Stimulated activated CD8-positive, alpha-beta memory T cell treated with anti-CD3 and anti-CD28 coated beads, Interleukin-4, amount 100 ng/mL, for 48 hours (primary cell): Measurements from ENCODE around the gene LRP11.
"Not testable (repeated sequence)": the region's sequence is repeated elsewhere in the genome, so short reads cannot be mapped to it uniquely, and the experiment has no call there.

Source experiments
- DNase-seq: peaks from one replicate; pipeline ENCODE4 v3.0.0-alpha.2; 2020

The LRP11 gene

DNA sequence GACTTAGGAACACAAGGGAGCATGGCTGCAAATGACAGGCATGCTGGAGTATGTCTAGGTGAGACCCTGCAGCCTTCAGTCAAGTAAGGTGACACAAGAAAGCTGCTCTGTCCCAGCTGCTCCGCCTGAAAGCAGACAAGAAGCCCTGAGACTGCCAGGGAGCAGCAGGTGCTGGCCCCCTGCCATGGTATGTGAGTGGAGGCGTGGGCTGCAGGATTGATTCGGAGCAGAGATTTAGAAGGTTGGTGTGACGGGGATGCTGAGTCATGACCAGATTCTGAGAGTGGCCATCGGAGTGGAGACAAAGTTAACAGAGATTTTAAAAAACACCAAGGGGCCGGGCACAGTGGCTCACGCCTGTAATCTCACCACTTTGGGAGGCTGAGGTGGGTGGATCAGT is 17.8 kb downstream of the LRP11 start:
- DNase-seq = no peak

DNA sequence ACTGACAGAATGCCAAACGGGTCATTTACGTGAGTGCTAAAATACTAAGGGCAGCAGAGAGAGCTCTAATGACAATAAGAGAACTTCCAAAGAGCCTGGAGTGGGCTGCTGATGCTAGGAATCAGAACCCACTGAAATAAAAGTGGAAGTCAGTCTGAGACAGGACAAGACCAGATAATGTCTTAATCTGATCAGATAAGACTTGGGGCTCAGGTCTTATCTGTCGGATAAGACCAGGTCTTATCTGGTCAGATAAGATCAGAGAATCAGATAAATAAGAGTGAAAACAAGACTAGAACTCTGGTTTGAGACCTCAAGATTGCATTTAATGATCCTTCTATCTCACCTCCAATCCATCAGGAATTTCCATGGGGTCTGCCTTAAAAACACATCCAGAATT is 18.6 kb downstream of the LRP11 start:
- DNase-seq = no peak

DNA sequence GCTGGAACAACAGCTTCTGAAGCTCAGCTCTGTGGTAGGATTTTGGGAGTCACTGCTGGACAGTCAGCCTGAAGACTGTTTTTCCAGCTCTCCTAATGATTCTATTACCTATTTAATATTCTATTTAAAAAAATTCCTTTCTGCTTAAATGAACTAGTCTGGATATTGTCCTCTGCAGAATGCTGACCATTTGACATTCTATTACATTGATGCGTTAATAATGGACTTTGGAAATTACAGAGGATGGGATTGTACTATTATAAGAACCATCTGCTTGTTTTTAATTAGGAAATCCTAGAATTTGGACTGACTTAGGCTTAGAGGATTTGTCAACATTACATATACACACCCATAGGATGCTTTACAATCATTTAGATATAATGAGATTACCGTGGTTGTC is 19.7 kb downstream of the LRP11 start:
- no peak for DNase-seq

DNA sequence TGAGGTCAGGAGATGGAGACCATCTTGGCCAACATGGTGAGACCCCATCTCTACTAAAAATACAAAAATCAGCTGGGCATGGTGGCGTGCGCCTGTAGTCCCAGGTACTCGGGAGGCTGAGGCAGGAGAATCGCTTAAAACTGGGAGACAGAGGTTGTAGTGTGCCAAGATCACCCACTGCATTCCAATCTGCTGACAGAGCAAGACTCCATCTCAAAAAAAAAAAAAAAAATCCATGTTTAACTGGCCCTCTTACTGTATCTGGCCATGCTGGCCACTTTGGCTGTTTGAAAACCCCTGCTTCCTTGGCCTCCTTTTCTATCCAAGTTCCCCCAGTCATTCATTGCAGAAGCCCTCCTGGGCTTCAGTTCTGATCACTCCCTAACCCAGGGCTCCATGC is 20.1 kb downstream of the LRP11 start:
- DNase-seq = not testable (repeated sequence)

DNA sequence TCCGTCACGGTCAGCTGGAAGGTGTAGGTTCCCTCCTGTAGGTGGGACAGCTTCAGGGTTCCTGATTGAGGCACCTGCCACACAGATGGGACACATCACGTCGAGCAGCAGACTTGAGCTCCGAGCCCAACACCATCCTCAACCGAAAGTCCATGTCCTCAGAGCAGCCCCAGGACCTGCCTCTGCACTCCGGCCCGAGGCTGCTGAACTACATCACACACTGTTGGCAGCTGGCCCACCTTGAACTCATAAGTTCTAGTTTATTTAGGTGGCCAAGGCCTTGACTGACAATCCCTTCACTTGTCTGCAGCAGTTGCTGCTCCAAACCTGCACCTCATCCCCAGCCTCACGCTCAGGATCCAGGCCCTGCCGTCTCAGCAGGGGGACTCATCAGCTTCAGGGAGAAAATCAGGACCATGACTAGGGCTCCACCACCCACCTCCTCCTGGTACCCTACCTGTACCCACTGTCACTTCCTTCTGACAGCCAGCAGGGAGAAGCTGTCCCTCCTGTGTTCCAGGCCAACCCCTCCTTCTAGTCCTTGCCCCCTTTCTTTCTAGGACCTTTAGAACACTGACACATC is 21.0 kb downstream of the LRP11 start:
- DNase-seq = no peak

DNA sequence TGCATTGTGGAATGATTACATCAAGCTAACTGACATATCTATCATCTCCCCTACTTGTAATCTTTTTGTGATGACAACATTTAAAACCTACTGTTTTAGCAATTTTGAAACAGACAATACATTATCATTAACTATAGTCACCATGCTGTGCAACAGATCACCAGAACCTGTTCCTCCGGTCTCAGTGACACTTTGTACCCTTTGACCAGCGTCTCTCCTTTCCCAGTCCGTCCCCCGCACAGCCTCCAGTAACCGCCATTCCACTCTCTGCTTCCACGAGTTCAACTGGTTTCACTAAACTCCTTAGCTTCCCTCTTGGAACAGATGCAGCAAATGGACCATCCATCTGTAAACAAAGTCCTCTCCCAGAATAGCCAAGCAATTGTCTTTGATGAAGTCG is 21.8 kb downstream of the LRP11 start:
- no peak for DNase-seq

DNA sequence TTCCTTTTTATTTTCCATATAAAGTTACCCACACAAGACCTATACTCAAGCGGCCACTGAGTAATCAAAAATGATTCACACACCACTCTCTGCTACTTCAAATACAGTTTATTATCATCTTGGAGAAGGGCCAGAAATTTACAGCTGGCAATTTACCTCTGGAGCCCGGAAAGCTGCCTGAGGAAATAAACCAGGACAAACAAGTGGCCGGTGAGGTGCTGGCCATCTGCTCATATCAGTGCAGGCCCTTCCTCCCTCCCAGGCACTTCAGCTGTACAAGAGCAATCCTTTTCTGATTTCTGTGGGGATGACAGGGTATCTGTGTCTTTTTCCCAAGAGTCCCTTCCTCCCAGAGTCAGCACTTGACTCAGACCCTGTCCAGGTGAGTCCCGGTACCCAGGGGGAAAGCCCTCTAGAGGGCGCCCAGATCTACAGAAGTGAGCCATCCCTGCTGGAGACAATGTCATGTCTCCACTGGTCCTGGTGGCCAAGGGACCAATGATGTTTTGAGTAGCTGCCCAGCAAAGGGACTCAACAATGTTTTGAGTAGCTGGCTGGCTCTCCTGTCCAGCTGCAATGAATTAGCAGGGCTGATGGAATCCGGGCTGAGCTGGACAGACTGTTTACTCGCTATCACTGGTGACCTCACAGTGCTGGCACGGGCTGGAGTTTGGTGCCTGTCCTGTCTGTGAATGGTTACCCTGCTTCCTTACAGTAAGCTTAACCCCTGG is 23.6 kb downstream of the LRP11 start:
- peak; percentile 74 for DNase-seq

DNA sequence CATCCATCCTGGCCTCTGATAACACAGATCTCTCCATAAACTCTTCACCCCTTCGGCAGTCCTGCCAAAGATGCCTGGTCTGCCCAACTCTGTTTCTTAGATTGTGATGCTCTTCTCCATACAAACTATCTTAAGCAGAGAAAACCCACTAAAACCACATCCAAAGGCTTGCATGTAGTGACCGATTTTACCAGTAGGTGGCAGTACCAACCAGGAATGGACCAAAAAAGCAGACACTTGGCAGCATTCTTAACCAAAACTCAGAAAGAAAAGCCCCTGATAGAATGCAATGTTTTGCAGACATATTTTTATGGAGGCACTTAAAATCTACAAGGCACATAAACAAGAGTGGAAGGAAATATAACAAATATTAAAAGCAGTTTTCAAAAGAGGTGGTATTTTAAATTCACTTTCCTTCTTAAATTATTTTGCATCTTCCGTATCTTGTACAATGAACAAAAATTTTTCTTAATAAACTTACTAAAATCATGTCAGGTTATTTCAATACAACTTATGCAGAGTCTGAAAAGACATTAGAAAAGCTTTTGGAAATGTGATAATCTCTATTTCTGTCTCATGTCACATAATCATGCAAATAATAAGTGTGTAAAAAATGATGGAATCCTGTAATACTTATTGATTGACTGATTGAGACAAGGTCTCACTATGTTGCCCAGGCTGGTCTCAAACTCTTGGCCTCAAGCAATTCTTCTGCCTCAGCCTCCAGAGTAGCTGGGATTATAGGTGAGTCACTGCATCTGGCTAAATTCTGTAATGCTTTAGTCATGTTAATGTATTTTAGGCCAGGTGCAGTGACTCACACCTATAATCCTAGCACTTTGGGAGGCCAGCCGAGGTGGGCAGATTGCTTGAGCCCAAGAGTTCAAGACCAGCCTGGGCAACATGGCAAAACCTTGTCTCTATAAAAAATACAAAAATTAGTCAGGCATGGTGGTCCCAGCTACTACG is 29.4 kb downstream of the LRP11 start:
- DNase-seq = peak; percentile 86

DNA sequence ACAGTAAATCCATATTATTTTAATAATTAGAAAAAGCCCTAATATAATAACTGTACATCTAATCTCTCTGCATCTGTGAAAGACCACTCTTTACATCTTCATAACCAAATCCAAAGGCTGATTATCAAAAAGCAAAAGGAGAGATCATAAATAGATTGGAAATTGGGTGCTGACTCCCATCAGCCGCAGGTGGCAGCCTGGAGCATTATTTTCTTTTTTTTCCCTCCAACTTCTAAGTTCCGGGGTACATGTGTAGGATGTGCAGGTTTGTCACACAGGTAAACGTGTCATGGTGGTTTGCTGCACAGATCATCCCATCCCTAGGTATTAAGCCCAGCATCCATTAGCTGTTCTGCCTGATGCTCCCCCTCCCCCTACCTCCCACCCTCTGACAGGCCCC is 30.5 kb downstream of the LRP11 start:
- DNase-seq = no peak

DNA sequence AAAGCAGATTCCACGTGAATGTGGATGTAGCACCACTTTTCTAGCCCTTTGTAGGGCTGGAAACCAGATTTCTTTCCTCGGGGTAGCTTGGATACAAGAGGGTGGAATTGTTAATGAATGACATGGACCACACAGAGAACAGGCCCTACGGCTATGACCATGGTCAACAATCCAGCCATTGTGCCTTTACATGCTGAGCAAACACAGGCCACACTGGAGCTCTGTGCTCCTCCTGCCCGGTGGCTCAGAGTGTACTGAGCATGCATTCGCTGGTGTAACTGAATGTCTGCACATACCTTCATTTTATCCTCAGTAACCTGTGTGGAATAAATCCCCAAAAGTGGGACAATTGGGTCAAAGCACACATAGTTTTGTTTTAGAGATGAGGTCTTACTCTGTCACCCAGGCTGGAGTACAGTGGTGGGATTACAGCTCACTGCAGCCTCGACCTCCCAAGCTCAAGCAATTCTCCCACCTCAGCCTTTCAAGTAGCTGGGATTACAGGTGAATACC is 32.8 kb downstream of the LRP11 start:
- DNase-seq = no peak

DNA sequence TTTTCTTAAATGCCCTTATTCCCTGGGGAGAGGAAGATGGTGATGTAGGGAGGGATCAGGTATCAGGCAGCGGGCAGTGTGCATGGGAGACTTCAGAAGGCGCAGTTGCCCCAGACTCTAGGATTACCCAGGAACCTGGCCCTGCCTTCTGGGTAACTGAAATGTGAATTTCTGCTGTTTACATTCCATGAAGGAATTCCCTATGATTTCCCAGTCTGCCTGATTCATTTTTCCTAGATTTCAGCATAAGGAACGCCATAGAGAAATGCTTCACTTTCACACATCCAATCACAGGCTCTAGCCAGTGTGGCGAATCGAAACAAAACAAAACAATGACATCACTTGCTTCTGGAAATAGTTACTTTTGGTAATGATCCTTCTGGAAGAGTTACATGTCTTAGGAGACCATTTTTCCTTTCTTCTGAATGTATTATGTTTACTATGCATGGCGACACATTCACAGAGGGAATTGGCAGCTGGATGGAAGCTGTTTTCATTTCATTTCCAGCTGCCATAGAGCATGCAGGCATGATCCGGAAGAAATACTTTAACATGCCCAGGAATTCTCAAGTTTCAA is 33.3 kb downstream of the LRP11 start:
- DNase-seq = no peak

DNA sequence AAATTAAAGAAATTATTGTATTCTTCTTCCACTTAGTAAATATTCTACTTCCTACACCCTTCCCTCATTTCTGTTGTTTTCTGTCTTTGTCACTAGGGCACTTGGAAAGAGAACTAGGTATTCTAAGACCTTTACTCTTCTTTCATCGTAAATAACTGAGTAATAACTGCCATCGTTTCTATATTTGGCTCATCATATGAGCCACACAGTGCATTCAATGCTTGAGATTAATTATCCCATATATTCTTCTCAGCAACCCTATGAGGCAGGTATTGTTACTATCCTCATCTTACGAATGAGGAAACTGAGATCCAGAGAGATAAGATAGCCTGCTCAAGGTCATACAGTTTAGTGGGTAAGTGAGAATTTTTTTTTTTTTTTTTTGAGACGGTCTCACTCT is 38.9 kb downstream of the LRP11 start:
- no peak for DNase-seq

DNA sequence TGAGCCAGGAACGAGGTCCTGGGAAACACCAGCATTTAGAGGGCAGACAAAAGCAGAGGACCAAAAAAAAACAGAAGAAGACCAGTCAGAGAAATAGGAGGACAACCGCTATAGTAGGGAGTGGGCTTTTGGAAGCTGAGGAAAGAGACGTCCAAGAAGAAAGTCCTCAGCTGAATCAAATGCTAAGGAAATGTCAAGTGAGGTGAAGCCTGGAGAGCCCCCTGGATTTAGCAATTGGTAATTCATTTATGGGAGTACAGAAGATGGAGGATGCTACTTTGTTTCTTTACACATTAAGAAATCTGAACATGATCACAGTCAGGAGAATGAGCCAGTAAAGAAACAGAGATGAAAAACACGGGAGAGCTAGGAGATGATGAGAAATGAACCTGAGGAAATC is 41.1 kb downstream of the LRP11 start:
- no peak for DNase-seq

DNA sequence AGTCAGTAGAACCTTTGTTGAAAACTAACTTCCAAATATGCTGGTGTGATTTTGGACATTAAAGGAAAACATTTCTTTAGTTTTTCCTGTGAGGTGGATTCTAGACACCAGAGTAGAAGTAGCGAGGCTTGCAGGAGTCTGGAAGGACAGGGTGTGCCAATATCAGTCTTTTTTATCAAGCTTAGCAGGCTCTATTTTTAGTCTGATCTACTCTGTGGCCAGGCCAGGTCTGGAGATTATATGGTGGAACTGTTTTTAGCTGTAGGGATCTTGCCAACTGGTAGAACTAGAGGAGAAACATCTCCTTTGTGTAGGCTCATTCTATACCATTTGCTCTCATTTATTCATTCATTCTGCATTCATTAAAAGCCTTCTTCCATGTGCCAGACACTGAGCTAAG is 42.7 kb downstream of the LRP11 start:
- DNase-seq = no peak

DNA sequence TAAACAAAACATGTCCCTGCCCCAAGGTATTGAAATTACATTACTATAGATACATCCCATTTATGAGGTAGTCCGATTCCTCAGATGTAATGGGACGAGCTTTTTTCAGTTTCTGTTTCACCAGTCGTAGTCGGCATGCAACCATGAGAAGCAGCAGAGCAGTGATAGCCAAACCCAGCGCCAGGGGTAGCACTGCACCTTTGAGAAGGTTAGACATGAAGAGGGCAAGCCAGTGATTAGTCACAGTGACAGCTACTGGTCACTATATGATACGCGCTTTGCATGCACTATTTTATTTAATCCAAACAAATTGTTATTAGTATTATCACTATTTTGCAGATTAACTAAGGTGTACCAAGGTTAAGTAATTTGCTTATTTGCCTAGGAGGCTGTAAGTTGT is 43.7 kb downstream of the LRP11 start:
- no peak for DNase-seq

DNA sequence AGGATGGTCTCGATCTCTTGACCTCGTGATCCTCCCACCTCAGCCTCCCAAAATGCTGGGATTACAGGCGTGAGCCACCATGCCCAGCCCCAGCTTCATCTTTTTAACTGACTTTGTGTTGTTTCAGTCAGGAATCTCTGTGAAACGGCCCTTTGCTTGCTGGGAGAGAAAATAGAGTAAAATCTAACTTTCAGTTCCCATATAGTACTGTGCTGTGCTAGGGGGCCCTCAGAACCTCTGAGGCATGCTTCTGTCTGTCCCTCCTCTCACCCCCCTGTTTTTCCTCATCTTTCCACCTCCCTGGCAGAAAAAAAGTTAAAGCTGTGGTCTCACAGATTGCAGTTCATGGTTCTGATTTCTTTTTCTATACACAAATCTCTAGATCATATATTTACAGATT is 48.4 kb downstream of the LRP11 start:
- DNase-seq = no peak

DNA sequence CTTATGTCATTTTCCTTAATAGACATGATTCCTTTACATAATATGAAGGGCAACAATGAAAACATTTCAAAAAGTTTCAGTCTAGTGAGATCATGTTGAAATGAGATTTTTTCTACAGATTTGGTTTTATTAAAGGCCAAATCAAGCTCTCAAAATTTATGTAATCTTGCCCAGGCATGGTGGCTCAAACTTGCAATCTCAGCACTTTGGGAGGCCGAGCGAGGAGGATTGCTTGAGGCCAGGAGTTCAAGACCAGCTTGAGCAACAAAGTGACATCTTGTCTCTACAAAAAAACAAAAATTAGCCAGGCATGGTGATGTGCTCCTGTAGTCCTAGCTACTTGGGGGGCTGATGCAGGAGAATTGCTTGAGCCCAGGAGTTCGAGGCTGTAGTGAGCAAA is 50.8 kb downstream of the LRP11 start:
- DNase-seq = no peak

DNA sequence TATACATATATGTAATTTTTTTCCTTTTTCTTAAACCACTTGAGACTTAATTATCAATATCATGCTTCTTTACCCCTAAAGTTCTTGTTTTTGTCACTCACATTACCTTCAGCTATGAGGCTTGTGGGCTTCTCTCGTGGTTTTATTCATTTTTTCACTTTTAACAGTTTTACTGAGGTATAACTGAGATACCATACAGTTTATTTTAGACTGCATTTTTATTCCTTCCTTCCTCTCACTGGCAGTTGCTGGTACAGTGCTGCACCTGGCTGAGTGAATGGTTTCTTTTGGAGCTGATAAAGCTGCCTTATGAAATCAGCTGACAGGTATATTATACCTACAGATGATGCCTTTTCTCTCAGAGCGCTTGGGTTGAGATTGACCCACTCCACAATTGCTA is 54.4 kb downstream of the LRP11 start:
- DNase-seq = no peak

DNA sequence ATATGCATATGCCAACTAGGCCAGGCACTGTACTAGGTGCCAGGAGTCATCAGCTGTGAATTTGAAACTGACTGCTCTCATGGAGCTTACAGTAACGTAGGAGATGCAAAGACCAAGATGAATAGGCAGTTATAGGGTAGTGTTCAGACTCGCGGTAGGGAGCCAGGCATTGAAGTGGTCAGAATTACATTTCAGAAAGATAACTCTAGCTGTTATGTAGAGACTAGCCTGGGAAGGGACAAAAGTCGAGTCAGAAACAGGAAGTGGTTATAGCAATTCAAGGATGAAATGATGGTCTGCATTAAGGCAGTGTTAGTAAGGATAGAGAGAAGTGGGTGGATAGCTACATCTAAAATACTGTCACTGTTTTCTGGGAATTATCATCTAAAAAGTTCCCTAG is 58.0 kb downstream of the LRP11 start:
- DNase-seq = no peak

DNA sequence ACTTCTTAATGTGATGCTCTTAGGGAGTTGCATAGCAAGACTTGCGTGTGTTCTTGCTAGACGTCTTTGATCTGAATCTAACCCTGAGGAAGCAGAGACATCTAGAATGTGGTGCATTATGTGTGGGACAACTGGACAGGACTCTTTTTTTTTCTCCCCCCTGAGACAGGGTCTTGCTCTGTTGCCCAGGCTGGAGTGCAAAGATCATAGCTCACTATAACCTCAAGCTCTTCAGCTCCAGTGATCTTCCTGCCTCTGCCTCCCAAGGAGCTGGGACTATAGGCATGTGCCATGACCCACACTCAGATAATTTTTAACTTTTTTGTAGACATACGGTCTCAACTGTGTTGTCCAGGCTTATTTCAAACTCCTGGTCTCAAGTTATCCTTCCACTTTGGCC is 80.6 kb downstream of the LRP11 start:
- DNase-seq = no peak

DNA sequence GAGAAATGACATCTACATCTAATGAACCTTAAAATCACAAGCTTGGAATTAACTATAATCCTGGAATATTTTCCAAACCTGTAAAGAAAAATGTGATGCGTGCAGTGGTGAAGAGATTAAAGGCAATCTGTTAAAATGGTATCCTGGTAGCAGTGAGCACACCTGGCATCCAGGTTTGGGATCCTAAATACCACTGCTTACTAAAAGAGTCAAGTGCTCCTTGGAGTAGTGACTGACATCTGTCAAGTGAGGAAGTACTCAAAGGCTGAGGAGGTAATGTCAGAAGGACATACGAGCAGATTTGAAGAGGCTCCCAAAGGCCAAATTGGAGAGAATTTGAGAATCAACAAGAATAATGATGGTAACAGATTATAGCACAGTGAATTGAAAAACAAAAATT is 81.8 kb downstream of the LRP11 start:
- DNase-seq = no peak

DNA sequence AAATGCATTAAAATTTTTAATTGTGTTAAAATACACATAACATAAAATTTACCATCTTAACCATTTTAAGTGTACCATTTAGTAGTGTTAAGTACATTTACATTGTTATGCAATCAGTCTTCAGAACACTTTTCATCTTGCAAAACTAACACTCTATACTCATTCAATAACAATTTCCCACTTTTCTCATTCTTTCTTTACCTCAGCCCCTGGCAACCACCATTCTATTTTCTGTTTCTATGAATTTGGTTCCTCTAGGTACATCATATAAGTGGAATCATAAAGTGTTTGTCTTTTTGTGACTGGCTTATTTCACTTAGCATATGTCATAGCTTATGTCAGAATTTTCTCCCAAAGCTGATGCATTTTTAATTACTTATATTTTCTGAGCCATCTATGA is 82.4 kb downstream of the LRP11 start:
- DNase-seq = no peak

DNA sequence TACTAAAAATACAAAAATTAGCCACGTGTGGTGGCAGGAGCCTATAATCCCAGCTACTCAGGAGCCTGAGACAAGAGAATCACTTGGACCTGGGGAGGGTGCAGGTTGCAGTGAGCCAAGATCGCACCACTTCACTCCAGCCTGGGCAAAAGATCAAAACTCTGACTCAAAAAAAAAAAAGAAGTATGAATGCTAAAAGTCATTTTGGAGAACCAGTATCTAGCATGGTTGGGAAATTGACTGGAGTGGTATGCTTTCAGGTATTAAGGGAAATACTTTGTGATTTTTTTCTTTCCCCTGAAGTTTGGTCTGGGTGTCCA is 84.6 kb downstream of the LRP11 start:
- no peak for DNase-seq

DNA sequence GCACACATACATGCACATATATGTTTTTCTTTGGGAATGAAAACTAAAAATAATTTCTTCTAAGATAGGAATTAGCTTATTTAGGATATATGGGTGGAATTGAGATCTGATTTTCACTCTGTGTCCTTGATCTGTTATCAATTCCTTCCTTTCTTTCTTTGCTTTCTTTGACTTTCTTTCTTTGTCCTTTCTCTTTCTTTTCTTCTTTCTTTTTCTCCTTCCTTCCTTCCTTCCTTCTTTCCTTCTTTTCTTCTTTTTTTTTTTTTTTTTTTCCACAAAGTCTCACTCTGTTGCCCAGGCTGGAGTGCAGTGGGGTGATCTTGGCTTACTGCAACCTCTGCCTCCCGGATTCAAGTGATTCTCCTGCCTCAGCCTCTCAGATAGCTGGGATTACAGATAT is 86.5 kb downstream of the LRP11 start:
- DNase-seq = no peak
